HEK293 (cell line): Measurements from ENCODE around the gene CYP11A1.

ENCODE experiments used
- GLIS1 ChIP-seq: fragments of 450-650 bp; formaldehyde crosslinking; IDR thresholded peaks from 2 replicates; pipeline ENCODE4 v1.5.1; 2016; ENCODE audit warnings: missing biosample characterization, missing genetic modification characterization
- GLIS2 ChIP-seq: fragments of 450-650 bp; formaldehyde crosslinking; IDR thresholded peaks from 2 replicates; pipeline ENCODE4 v1.5.1; 2016; ENCODE audit warnings: missing biosample characterization, missing genetic modification characterization
- HOXC10 ChIP-seq: sonication (generic); formaldehyde crosslinking; IDR thresholded peaks from 2 replicates; pipeline ENCODE4 v1.8.1; 2023; ENCODE audit warnings: mild to moderate bottlenecking, missing genetic modification reagents
- KLF9 ChIP-seq: fragments of 450-650 bp; formaldehyde crosslinking; IDR thresholded peaks from 2 replicates; pipeline ENCODE4 v1.5.1; 2016; ENCODE audit warnings: missing biosample characterization, missing genetic modification characterization, low read depth
- OSR2 ChIP-seq: fragments of 450-650 bp; formaldehyde crosslinking; IDR thresholded peaks from 2 replicates; pipeline ENCODE4 v1.5.1; 2016; ENCODE audit warnings: missing biosample characterization, missing genetic modification characterization
- RBAK ChIP-seq: fragments of 450-650 bp; formaldehyde crosslinking; IDR thresholded peaks from 2 replicates; pipeline ENCODE4 v1.5.1; 2016; ENCODE audit warnings: missing biosample characterization, missing genetic modification characterization
- SETDB1 ChIP-seq: IDR thresholded peaks from one replicate; pipeline ENCODE4 v1.6.1; 2017; ENCODE audit warnings: mild to moderate bottlenecking, low read length, moderate library complexity, mixed read lengths; ENCODE audit not compliant: insufficient read length
- SP7 ChIP-seq: fragments of 450-650 bp; formaldehyde crosslinking; IDR thresholded peaks from 2 replicates; pipeline ENCODE4 v1.5.1; 2016; ENCODE audit warnings: missing biosample characterization, missing genetic modification characterization
- YY2 ChIP-seq: fragments of 450-650 bp; formaldehyde crosslinking; IDR thresholded peaks from 2 replicates; pipeline ENCODE4 v1.5.1; 2016; ENCODE audit warnings: missing biosample characterization, missing genetic modification characterization
- ZBTB17 ChIP-seq: fragments of 450-650 bp; formaldehyde crosslinking; IDR thresholded peaks from 2 replicates; pipeline ENCODE4 v1.5.1; 2016; ENCODE audit warnings: missing biosample characterization, missing genetic modification characterization
- ZFP37 ChIP-seq: fragments of 450-650 bp; formaldehyde crosslinking; IDR thresholded peaks from 2 replicates; pipeline ENCODE4 v1.5.1; 2016; ENCODE audit warnings: missing biosample characterization, missing genetic modification characterization
- ZFP69B ChIP-seq: fragments of 450-650 bp; formaldehyde crosslinking; IDR thresholded peaks from 2 replicates; pipeline ENCODE4 v1.5.1; 2016; ENCODE audit warnings: missing biosample characterization, missing genetic modification characterization
- ZNF133 ChIP-seq: fragments of 450-650 bp; formaldehyde crosslinking; IDR thresholded peaks from 2 replicates; pipeline ENCODE4 v1.5.1; 2016; ENCODE audit warnings: missing biosample characterization, missing genetic modification characterization
- ZNF155 ChIP-seq: fragments of 450-650 bp; formaldehyde crosslinking; IDR thresholded peaks from 2 replicates; pipeline ENCODE4 v1.5.1; 2016; ENCODE audit warnings: missing biosample characterization, missing genetic modification characterization
- ZNF19 ChIP-seq: fragments of 450-650 bp; formaldehyde crosslinking; IDR thresholded peaks from 2 replicates; pipeline ENCODE4; 2016; ENCODE audit warnings: missing biosample characterization, missing genetic modification characterization, low read depth
- ZNF2 ChIP-seq: fragments of 450-650 bp; formaldehyde crosslinking; IDR thresholded peaks from 2 replicates; pipeline ENCODE4 v1.5.1; 2016; ENCODE audit warnings: missing biosample characterization, missing genetic modification characterization
- ZNF221 ChIP-seq: fragments of 450-650 bp; formaldehyde crosslinking; IDR thresholded peaks from 2 replicates; pipeline ENCODE4 v1.5.1; 2017; ENCODE audit warnings: missing biosample characterization, missing genetic modification characterization, borderline replicate concordance
- ZNF311 ChIP-seq: fragments of 450-650 bp; formaldehyde crosslinking; IDR thresholded peaks from 2 replicates; pipeline ENCODE4 v1.5.1; 2017; ENCODE audit warnings: missing biosample characterization, missing genetic modification characterization, borderline replicate concordance
- ZNF341 ChIP-seq: fragments of 450-650 bp; formaldehyde crosslinking; IDR thresholded peaks from 2 replicates; pipeline ENCODE4; 2016; ENCODE audit warnings: low read depth, missing biosample characterization, missing genetic modification characterization
- ZNF510 ChIP-seq: fragments of 450-650 bp; formaldehyde crosslinking; IDR thresholded peaks from 2 replicates; pipeline ENCODE4 v1.5.1; 2018; ENCODE audit warnings: mild to moderate bottlenecking, missing genetic modification characterization, missing biosample characterization; ENCODE audit not compliant: insufficient replicate concordance
- ZNF560 ChIP-seq: fragments of 450-650 bp; formaldehyde crosslinking; IDR thresholded peaks from 2 replicates; pipeline ENCODE4 v1.5.1; 2017; ENCODE audit warnings: missing biosample characterization, missing genetic modification characterization, borderline replicate concordance
- ZNF600 ChIP-seq: fragments of 450-650 bp; formaldehyde crosslinking; IDR thresholded peaks from 2 replicates; pipeline ENCODE4 v1.5.1; 2016; ENCODE audit warnings: missing biosample characterization, missing genetic modification characterization
- ZNF629 ChIP-seq: fragments of 450-650 bp; formaldehyde crosslinking; IDR thresholded peaks from 2 replicates; pipeline ENCODE4 v1.5.1; 2017; ENCODE audit warnings: missing biosample characterization, missing genetic modification characterization
- ZNF654 ChIP-seq: fragments of 450-650 bp; formaldehyde crosslinking; IDR thresholded peaks from 2 replicates; pipeline ENCODE4 v1.5.1; 2016; ENCODE audit warnings: low read depth, missing biosample characterization, missing genetic modification characterization
- ZNF707 ChIP-seq: fragments of 450-650 bp; formaldehyde crosslinking; IDR thresholded peaks from 2 replicates; pipeline ENCODE4 v1.5.1; 2016; ENCODE audit warnings: missing biosample characterization, missing genetic modification characterization
- ZNF843 ChIP-seq: fragments of 450-650 bp; formaldehyde crosslinking; IDR thresholded peaks from 2 replicates; pipeline ENCODE4 v1.5.1; 2016; ENCODE audit warnings: missing biosample characterization, missing genetic modification characterization
- TF ChIP-seq, protein P1 (sequence below): fragments of 450-650 bp; formaldehyde crosslinking; IDR thresholded peaks from 2 replicates; pipeline ENCODE4 v1.5.1; 2016; ENCODE audit warnings: missing biosample characterization, missing genetic modification characterization
- TF ChIP-seq, protein P2 (sequence below): fragments of 450-650 bp; formaldehyde crosslinking; IDR thresholded peaks from 2 replicates; pipeline ENCODE4 v1.5.1; 2016; ENCODE audit warnings: missing biosample characterization, missing genetic modification characterization
- TF ChIP-seq, protein P3 (sequence below): fragments of 450-650 bp; formaldehyde crosslinking; IDR thresholded peaks from 2 replicates; pipeline ENCODE4 v1.5.1; 2017; ENCODE audit warnings: missing biosample characterization, missing genetic modification characterization

CYP11A1 gene

DNA sequence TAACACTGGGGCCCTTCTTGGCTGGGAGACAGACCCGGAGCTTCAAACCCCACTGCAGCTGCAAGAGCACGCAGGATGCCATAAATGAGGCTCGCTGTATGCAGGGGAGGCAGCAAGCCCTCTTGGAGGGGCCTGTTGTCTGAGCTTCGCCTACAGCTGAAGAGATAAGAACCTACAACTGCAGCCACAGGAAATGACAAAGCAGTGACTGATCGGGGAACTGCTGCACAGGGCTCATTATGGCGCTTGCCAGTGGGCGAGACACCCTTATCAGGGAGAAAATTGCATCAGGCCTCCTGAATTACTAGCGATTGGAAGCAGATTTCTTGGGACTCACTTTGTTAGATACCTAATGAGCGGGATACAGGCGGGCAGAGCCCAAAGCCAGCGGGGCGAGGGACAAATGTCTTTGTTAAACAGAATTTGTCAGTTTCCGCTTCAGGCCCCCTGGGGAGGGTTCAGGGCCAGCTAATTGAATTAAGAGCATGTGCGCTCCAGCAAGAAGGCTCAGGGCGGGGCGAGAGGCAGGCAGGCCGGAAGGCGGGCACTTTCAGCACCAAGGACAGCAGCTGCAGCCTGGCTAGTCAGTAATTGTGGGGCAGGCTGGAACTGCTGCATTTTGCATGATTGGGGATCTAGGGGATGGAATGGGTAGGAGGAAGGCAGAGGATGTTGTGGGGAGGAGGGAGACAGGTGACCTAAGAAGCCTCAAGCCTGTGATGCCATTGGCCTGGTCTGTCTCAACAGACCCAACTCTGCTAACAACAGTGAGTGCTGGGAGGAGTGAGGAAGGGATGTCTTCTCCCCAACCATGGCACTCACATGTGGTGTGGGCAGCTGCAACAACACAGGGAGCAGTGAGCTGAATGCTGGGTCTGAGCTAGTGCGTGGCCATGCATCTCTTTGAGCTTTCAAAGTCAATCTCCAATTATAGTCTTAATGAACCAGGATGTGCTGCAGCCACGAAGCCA, 76.1 kb downstream of the CYP11A1 start (continued):
- TF ChIP-seq ZNF510 (tag by site-specific recombination) (no peak), ZNF629 (tag by site-specific recombination) (peak; percentile 83), ZNF843 (tag by site-specific recombination) (no peak), ZNF155 (tag by site-specific recombination) (no peak), SP7 (tag by site-specific recombination) (peak; percentile 94), ZNF707 (tag by site-specific recombination) (peak; percentile 69; the same call in 1 of the 2 replicates), YY2 (no peak), OSR2 (no peak; the same call in 1 of the 2 replicates), GLIS2 (tag by site-specific recombination) (no peak; the same call in 1 of the 2 replicates), GLIS1 (tag by site-specific recombination) (peak; percentile 86), ZNF600 (tag by site-specific recombination) (peak; percentile 76; the same call in 1 of the 2 replicates), ZNF311 (no peak), RBAK (no peak), ZNF654 (tag by site-specific recombination) (no peak), SETDB1 (no peak), KLF9 (tag by site-specific recombination) (no peak), ZNF221 (tag by site-specific recombination) (no peak), ZNF2 (tag by site-specific recombination) (peak; percentile 88), HOXC10 (CRISPR knock-in tag) (no peak), ZFP69B (tag by site-specific recombination) (no peak; the same call in 1 of the 2 replicates), ZFP37 (peak; percentile 90), ZNF133 (tag by site-specific recombination) (no peak), ZNF560 (tag by site-specific recombination) (no peak), ZBTB17 (tag by site-specific recombination) (peak; percentile 98), ZNF341 (tag by site-specific recombination) (0 out of 2 replicates have a peak, but pooled peaks have one; percentile 16), ZNF19 (no peak)
- TF ChIP-seq, protein P1, sequence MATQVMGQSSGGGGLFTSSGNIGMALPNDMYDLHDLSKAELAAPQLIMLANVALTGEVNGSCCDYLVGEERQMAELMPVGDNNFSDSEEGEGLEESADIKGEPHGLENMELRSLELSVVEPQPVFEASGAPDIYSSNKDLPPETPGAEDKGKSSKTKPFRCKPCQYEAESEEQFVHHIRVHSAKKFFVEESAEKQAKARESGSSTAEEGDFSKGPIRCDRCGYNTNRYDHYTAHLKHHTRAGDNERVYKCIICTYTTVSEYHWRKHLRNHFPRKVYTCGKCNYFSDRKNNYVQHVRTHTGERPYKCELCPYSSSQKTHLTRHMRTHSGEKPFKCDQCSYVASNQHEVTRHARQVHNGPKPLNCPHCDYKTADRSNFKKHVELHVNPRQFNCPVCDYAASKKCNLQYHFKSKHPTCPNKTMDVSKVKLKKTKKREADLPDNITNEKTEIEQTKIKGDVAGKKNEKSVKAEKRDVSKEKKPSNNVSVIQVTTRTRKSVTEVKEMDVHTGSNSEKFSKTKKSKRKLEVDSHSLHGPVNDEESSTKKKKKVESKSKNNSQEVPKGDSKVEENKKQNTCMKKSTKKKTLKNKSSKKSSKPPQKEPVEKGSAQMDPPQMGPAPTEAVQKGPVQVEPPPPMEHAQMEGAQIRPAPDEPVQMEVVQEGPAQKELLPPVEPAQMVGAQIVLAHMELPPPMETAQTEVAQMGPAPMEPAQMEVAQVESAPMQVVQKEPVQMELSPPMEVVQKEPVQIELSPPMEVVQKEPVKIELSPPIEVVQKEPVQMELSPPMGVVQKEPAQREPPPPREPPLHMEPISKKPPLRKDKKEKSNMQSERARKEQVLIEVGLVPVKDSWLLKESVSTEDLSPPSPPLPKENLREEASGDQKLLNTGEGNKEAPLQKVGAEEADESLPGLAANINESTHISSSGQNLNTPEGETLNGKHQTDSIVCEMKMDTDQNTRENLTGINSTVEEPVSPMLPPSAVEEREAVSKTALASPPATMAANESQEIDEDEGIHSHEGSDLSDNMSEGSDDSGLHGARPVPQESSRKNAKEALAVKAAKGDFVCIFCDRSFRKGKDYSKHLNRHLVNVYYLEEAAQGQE: peak; percentile 100
- TF ChIP-seq, protein P2, sequence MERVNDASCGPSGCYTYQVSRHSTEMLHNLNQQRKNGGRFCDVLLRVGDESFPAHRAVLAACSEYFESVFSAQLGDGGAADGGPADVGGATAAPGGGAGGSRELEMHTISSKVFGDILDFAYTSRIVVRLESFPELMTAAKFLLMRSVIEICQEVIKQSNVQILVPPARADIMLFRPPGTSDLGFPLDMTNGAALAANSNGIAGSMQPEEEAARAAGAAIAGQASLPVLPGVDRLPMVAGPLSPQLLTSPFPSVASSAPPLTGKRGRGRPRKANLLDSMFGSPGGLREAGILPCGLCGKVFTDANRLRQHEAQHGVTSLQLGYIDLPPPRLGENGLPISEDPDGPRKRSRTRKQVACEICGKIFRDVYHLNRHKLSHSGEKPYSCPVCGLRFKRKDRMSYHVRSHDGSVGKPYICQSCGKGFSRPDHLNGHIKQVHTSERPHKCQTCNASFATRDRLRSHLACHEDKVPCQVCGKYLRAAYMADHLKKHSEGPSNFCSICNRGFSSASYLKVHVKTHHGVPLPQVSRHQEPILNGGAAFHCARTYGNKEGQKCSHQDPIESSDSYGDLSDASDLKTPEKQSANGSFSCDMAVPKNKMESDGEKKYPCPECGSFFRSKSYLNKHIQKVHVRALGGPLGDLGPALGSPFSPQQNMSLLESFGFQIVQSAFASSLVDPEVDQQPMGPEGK (tag by site-specific recombination): peak; percentile 74
- TF ChIP-seq, protein P3, sequence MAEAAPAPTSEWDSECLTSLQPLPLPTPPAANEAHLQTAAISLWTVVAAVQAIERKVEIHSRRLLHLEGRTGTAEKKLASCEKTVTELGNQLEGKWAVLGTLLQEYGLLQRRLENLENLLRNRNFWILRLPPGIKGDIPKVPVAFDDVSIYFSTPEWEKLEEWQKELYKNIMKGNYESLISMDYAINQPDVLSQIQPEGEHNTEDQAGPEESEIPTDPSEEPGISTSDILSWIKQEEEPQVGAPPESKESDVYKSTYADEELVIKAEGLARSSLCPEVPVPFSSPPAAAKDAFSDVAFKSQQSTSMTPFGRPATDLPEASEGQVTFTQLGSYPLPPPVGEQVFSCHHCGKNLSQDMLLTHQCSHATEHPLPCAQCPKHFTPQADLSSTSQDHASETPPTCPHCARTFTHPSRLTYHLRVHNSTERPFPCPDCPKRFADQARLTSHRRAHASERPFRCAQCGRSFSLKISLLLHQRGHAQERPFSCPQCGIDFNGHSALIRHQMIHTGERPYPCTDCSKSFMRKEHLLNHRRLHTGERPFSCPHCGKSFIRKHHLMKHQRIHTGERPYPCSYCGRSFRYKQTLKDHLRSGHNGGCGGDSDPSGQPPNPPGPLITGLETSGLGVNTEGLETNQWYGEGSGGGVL (tag by site-specific recombination): no peak
